Measurements from ENCODE around the gene DIP2A.

Gene DIP2A

GRCh38 chr21:46498335-46499050 is 39.8 kb downstream of the DIP2A start:
- H3K36me3 ChIP-seq (ENCODE audit: control insufficient read depth, insufficient read depth, low read length) = peaks cover 7% of the 10 kb centered on the region; the same call in 1 of the 2 replicates
- no peak overlapping the region for H3K4me3 ChIP-seq (ENCODE audit: low read length)
- no peak for DNase-seq (ENCODE audit: low read depth, low spot score)
- H3K4me1 ChIP-seq (ENCODE audit: control insufficient read depth, insufficient read depth, low read length) = no peaks in the 10 kb centered on the region
- H3K27me3 ChIP-seq (ENCODE audit: control insufficient read depth, insufficient read depth, low read length) = no peaks in the 10 kb centered on the region
- no peaks in the 10 kb centered on the region for H3K9me3 ChIP-seq (ENCODE audit: control insufficient read depth, insufficient read depth, low read length)
- H3K27ac ChIP-seq (ENCODE audit: low read length) = no peak overlapping the region
- no CpG with 5 or more reads among the region's 26 CpGs for WGBS (ENCODE audit: insufficient coverage, insufficient read length)

DNA sequence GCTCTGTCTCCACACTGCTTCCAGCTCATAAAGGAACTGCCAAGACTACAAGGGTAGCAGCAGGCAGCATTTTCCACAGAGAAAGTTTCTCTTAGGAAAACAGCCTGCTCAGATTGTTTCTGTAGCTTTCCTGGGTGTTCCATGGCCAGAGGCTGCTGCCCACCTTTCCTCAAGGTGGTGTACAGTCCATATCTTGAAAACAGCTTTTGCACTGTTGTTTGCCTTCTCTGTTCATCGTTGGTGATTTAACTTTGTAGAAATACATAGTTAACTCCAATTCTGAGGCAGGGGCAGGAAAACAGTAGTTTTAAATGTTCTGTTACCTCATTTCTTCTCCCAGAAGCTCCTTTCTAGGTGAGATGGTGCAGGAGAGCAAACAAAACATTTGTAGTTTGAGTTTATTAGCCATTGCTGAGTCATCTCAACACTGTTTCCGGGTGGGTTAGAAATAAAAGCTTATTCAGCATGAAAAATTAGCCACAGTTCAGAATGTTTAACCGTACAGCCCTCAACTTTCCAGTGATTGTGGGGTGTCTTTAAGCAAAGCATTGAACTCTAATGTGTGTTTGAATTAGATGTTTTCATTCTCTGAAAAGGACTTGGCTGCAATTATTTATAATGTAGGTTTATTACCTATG is 41.7 kb downstream of the DIP2A start:
- Histone ChIP-seq H3K36me3 (ENCODE audit: control insufficient read depth, insufficient read depth, low read length) (peaks cover 7% of the 10 kb centered on the region; the same call in 1 of the 2 replicates), H3K9me3 (ENCODE audit: control insufficient read depth, insufficient read depth, low read length) (no peaks in the 10 kb centered on the region), H3K27ac (ENCODE audit: low read length) (no peak overlapping the region), H3K4me1 (ENCODE audit: control insufficient read depth, insufficient read depth, low read length) (no peaks in the 10 kb centered on the region), H3K27me3 (ENCODE audit: control insufficient read depth, insufficient read depth, low read length) (no peaks in the 10 kb centered on the region), H3K4me3 (ENCODE audit: low read length) (no peak overlapping the region)
- no CpG with 5 or more reads among the region's 3 CpGs for WGBS (ENCODE audit: insufficient coverage, insufficient read length)
- DNase-seq (ENCODE audit: low read depth, low spot score) = no peak

DNA sequence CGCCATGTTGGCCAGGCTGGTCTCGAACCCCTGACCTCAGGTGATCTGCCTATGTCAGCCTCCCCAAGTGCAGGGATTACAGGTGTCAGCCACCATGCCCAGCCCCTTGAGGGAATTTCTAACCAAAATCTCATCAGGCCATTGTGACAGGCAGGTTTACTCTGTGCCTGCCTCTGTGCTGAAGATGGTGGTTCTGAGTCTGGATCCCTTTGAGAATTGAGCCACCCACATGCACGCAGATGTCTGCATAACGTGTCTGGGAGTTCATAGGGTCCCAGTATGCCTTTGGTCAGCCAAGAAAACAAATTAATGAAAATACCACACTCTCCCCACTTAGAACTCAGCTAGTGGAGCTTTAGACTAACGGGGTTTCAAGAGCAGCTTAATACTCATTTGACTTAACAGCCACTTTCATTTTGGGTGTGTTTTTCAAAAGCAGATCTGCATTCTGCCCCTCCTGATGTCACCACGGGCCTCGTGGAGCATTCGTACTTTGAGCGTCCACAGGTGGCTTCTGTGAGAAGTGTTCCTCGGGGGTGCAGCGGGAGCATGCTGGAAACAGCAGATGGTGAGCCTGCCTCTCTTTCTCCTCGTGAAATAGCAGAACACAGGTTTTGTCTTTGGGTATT is 45.3 kb downstream of the DIP2A start:
- no peak overlapping the region for H3K4me3 ChIP-seq (ENCODE audit: low read length)
- H3K27me3 ChIP-seq (ENCODE audit: control insufficient read depth, insufficient read depth, low read length) = no peaks in the 10 kb centered on the region
- H3K36me3 ChIP-seq (ENCODE audit: control insufficient read depth, insufficient read depth, low read length) = no peaks in the 10 kb centered on the region; the same call in 1 of the 2 replicates
- WGBS (ENCODE audit: insufficient coverage, insufficient read length) = no CpG with 5 or more reads among the region's 12 CpGs
- no peak for DNase-seq (ENCODE audit: low read depth, low spot score)
- no peaks in the 10 kb centered on the region for H3K9me3 ChIP-seq (ENCODE audit: control insufficient read depth, insufficient read depth, low read length)
- H3K27ac ChIP-seq (ENCODE audit: low read length) = no peak overlapping the region
- H3K4me1 ChIP-seq (ENCODE audit: control insufficient read depth, insufficient read depth, low read length) = no peaks in the 10 kb centered on the region

- no peak overlapping the region for H3K4me3 ChIP-seq (ENCODE audit: low read length)
- H3K4me1 ChIP-seq (ENCODE audit: control insufficient read depth, insufficient read depth, low read length) = no peaks in the 10 kb centered on the region
- no peaks in the 10 kb centered on the region for H3K27me3 ChIP-seq (ENCODE audit: control insufficient read depth, insufficient read depth, low read length)
- H3K9me3 ChIP-seq (ENCODE audit: control insufficient read depth, insufficient read depth, low read length) = no peaks in the 10 kb centered on the region
- no peaks in the 10 kb centered on the region for H3K36me3 ChIP-seq (ENCODE audit: control insufficient read depth, insufficient read depth, low read length)
- WGBS (ENCODE audit: insufficient coverage, insufficient read length) = no CpG with 5 or more reads among the region's 5 CpGs
- H3K27ac ChIP-seq (ENCODE audit: low read length) = no peak overlapping the region
- DNase-seq (ENCODE audit: low read depth, low spot score) = no peak
Observed at GRCh38 chr21:46504666-46505065, 46.0 kb downstream of the DIP2A start.

DNA sequence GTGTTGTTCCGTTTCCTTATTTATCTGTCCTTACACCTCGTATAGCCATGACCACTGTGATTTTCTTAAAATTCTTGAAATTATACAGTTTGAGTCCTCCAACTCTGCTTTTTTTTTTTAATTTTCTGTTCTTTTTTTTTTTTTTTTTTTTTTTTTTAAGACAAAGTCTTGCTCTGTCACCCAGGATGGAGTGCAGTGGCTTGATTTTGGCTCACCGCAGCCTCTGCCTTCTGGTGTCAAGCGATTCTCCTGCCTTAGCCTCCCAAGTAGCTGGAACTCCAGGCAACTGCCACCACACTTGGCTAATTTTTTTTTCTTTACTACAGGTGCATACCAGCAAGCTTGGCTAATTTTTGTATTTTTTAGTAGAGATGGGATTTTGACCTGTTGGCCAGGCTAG is 48.9 kb downstream of the DIP2A start:
- 0 out of 2 replicates have a peak, but pooled peaks cover 5% of the 10 kb centered on the region for H3K36me3 ChIP-seq (ENCODE audit: control insufficient read depth, insufficient read depth, low read length)
- no CpG with 5 or more reads among the region's 4 CpGs for WGBS (ENCODE audit: insufficient coverage, insufficient read length)
- no peak for DNase-seq (ENCODE audit: low read depth, low spot score)
- H3K9me3 ChIP-seq (ENCODE audit: control insufficient read depth, insufficient read depth, low read length) = no peaks in the 10 kb centered on the region
- no peaks in the 10 kb centered on the region for H3K4me1 ChIP-seq (ENCODE audit: control insufficient read depth, insufficient read depth, low read length)
- H3K4me3 ChIP-seq (ENCODE audit: low read length) = no peak overlapping the region
- H3K27ac ChIP-seq (ENCODE audit: low read length) = no peak overlapping the region
- H3K27me3 ChIP-seq (ENCODE audit: control insufficient read depth, insufficient read depth, low read length) = no peaks in the 10 kb centered on the region

GRCh38 chr21:46509741-46510502 is 51.2 kb downstream of the DIP2A start:
- H3K27me3 ChIP-seq (ENCODE audit: control insufficient read depth, insufficient read depth, low read length) = no peaks in the 10 kb centered on the region
- no peak overlapping the region for H3K4me3 ChIP-seq (ENCODE audit: low read length)
- WGBS (ENCODE audit: insufficient coverage, insufficient read length) = no CpG with 5 or more reads among the region's 11 CpGs
- no peaks in the 10 kb centered on the region for H3K9me3 ChIP-seq (ENCODE audit: control insufficient read depth, insufficient read depth, low read length)
- no peak overlapping the region for H3K27ac ChIP-seq (ENCODE audit: low read length)
- H3K36me3 ChIP-seq (ENCODE audit: control insufficient read depth, insufficient read depth, low read length) = 0 out of 2 replicates have a peak, but pooled peaks cover 5% of the 10 kb centered on the region
- no peak for DNase-seq (ENCODE audit: low read depth, low spot score)
- H3K4me1 ChIP-seq (ENCODE audit: control insufficient read depth, insufficient read depth, low read length) = no peaks in the 10 kb centered on the region

DNA sequence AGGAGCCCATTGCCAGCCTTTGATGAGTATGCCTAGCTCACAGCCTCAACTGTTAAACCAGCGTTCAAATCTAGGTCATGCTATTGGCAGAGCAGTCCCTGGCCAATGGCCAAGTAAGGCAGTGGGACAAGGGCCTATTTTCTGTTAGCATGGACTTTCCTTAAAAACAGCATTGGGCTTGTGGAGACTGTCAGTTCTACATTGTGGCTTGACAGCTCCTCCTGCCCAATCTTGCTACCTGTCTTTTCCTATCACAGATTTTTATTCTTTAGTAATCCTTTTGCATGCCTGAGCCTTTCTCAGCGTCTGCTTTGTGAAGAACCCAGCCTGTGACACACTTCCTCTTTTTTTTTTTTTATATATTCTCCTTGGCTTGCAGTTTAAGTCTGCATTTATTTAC is 56.4 kb downstream of the DIP2A start:
- H3K4me3 ChIP-seq (ENCODE audit: low read length) = no peak overlapping the region
- no peak overlapping the region for H3K27ac ChIP-seq (ENCODE audit: low read length)
- WGBS (ENCODE audit: insufficient coverage, insufficient read length) = no CpG with 5 or more reads among the region's 2 CpGs
- H3K36me3 ChIP-seq (ENCODE audit: control insufficient read depth, insufficient read depth, low read length) = 0 out of 2 replicates have a peak, but pooled peaks cover 5% of the 10 kb centered on the region
- no peak for DNase-seq (ENCODE audit: low read depth, low spot score)
- H3K27me3 ChIP-seq (ENCODE audit: control insufficient read depth, insufficient read depth, low read length) = no peaks in the 10 kb centered on the region
- H3K9me3 ChIP-seq (ENCODE audit: control insufficient read depth, insufficient read depth, low read length) = no peaks in the 10 kb centered on the region
- no peaks in the 10 kb centered on the region for H3K4me1 ChIP-seq (ENCODE audit: control insufficient read depth, insufficient read depth, low read length)

DNA sequence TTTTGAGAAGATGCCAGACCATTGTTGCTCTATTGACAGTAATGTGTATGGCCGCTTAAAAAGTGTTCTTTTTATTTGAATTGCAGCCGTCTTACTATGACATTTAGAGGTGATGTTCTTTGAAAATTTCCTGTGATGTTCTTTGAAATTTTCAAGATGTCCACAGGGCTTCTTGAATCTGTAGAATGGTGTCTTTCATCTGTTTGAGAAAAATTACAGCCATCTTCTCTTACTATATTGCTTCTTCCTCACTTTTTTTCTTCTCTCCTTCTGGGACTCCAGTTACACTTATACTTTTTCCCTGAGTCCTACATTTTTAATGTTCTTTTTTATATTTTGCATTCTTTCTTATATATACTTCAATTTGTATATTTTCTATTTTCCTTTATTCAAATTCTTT is 57.4 kb downstream of the DIP2A start:
- no CpG with 5 or more reads among the region's 2 CpGs for WGBS (ENCODE audit: insufficient coverage, insufficient read length)
- no peaks in the 10 kb centered on the region for H3K27me3 ChIP-seq (ENCODE audit: control insufficient read depth, insufficient read depth, low read length)
- H3K9me3 ChIP-seq (ENCODE audit: control insufficient read depth, insufficient read depth, low read length) = no peaks in the 10 kb centered on the region
- H3K36me3 ChIP-seq (ENCODE audit: control insufficient read depth, insufficient read depth, low read length) = 0 out of 2 replicates have a peak, but pooled peaks cover 5% of the 10 kb centered on the region
- no peaks in the 10 kb centered on the region for H3K4me1 ChIP-seq (ENCODE audit: control insufficient read depth, insufficient read depth, low read length)
- H3K27ac ChIP-seq (ENCODE audit: low read length) = no peak overlapping the region
- no peak overlapping the region for H3K4me3 ChIP-seq (ENCODE audit: low read length)
- DNase-seq (ENCODE audit: low read depth, low spot score) = no peak

GRCh38 chr21:46517361-46517760 is 58.7 kb downstream of the DIP2A start:
- Histone ChIP-seq H3K9me3 (ENCODE audit: control insufficient read depth, insufficient read depth, low read length) (no peaks in the 10 kb centered on the region), H3K36me3 (ENCODE audit: control insufficient read depth, insufficient read depth, low read length) (no peaks in the 10 kb centered on the region)
- WGBS (ENCODE audit: insufficient coverage, insufficient read length) = no CpG with 5 or more reads among the region's 6 CpGs

DNA sequence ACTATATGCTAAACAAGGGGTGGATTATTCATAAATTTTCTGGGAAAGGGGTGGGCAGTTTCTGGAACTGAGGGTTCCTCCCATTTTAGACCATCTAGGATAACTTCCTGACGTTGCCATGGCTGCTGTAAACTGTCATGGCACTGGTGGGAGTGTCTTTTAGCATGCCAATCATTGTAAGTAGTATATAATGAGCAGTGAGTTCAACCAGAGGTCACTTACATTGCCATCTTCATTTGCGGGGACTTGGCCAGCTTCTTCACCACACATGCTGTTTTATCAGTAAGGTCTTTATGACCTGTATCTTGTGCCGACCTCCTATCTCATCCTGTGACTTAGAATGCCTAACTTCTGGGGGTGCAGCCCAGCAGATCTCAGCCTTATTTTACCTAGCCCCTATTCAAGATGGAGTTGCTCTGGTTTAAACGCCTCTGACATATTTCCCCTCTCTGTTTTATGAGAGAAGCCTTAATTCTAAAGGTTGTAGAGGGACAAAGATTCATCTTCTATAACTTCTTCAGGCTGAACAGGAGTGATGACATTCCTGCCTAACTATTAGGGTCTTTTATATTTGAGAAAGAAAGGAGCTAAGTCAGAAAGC is 60.4 kb downstream of the DIP2A start:
- DNase-seq (ENCODE audit: low read depth, low spot score) = no peak
- no peaks in the 10 kb centered on the region for H3K4me1 ChIP-seq (ENCODE audit: control insufficient read depth, insufficient read depth, low read length)
- no peak overlapping the region for H3K4me3 ChIP-seq (ENCODE audit: low read length)
- H3K27me3 ChIP-seq (ENCODE audit: control insufficient read depth, insufficient read depth, low read length) = no peaks in the 10 kb centered on the region
- H3K27ac ChIP-seq (ENCODE audit: low read length) = no peak overlapping the region
- H3K36me3 ChIP-seq (ENCODE audit: control insufficient read depth, insufficient read depth, low read length) = no peaks in the 10 kb centered on the region
- WGBS (ENCODE audit: insufficient coverage, insufficient read length) = no CpG with 5 or more reads among the region's 4 CpGs
- H3K9me3 ChIP-seq (ENCODE audit: control insufficient read depth, insufficient read depth, low read length) = no peaks in the 10 kb centered on the region

More at GRCh38 chr21:46517361-46517760, 58.7 kb downstream of the DIP2A start:
- H3K4me3 ChIP-seq (ENCODE audit: low read length) = no peak overlapping the region
- H3K27me3 ChIP-seq (ENCODE audit: control insufficient read depth, insufficient read depth, low read length) = no peaks in the 10 kb centered on the region
- DNase-seq (ENCODE audit: low read depth, low spot score) = no peak
- no peaks in the 10 kb centered on the region for H3K4me1 ChIP-seq (ENCODE audit: control insufficient read depth, insufficient read depth, low read length)
- H3K27ac ChIP-seq (ENCODE audit: low read length) = no peak overlapping the region

Measured in iPS DF 6.9 (cell line).